HG03469 (cell line): ENCODE data around the gene ANKRD11.
"Not testable (repeated sequence)": the region's sequence is repeated elsewhere in the genome, so short reads cannot be mapped to it uniquely, and the experiment has no call there.

Experiments used
- ATAC-seq: cut with Tn5 transposase; IDR thresholded peaks from one replicate; pipeline ENCODE4 v1.9.1; 2021; ENCODE audit warnings: mild to moderate bottlenecking, moderate library complexity, moderate number of reproducible peaks; ENCODE audit not compliant: unreplicated experiment

The ANKRD11 gene

GRCh38 chr16:89370601-89371000 is 119.8 kb downstream of the ANKRD11 start:
- ATAC-seq = no peak

GRCh38 chr16:89370081-89370511 is 120.3 kb downstream of the ANKRD11 start:
- ATAC-seq = no peak

DNA sequence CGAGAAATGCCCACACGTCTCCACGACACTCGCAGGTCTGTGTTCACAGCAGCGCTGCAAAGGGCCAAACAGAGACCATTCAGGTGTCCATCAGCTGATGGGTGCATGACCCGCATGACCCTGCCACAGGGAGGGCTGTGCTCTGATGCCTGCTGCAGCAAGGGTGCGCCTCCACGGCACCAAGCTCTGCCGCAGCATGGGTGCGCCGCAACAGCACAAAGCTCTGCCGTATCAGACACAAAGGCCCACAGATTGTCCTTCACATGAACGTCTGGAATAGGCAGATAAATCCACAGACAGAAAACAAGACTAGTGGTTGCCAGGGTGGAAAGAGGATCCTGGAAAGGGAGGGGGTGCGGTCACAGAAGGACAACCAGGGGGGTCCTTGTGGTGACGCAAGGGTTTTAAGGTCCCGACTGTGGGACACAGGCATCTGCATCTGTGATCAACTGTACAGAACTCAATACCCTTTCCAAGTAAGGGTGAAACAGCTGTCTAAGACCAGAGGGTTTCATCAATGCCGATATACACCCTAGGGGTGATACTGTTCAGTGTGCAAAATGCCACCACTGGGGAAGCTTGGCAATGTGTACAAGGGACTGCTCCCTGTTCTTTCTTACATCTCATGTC is 121.0 kb downstream of the ANKRD11 start:
- ATAC-seq = no peak

- no peak for ATAC-seq
Measured at GRCh38 chr16:89368604-89369249, 121.6 kb downstream of the ANKRD11 start.

GRCh38 chr16:89367538-89367915 is 122.8 kb downstream of the ANKRD11 start:
- ATAC-seq = no peak

GRCh38 chr16:89366561-89367537 is 123.5 kb downstream of the ANKRD11 start:
- no peak for ATAC-seq

DNA sequence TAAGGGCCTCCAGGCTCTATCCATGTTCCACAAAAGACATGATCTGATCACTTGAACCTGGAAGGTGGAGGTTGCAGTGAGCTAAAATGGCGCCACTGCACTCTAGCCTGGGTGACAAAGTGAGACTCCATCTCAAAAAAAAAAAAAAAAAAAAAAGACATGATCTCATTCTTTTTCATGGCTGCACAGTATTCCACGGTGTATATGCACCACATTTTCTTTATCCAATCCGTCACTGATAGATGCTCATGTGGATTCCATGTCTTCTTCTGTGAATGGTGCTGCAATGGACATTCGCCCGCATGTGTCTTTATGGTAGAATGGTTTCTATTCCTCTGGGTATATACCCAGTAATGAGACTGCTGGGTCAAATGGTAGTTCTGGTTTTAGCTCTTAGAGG is 124.4 kb downstream of the ANKRD11 start:
- no peak for ATAC-seq

DNA sequence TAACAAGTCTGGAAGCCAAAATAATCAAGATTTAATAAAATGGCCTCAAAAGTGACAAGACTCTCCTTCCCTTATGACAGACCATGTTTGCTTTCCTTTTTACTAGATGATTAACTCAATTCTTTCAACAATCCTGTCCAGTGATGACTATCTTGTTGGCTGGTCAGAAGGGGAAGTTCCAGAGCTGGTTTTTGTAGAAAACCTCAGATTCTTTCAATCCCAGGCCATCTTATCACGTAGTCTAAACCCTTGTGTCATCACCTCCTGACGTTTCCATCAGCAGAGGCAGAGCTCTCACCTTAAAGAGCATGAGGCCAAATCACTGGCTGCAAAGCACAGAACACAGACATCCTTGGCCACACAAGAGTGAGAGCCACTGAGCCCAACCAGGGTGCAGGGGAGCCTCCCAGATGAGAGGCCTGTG is 125.3 kb downstream of the ANKRD11 start:
- ATAC-seq = no peak

- ATAC-seq = no peak
Measured at GRCh38 chr16:89364606-89365005, 125.8 kb downstream of the ANKRD11 start.

DNA sequence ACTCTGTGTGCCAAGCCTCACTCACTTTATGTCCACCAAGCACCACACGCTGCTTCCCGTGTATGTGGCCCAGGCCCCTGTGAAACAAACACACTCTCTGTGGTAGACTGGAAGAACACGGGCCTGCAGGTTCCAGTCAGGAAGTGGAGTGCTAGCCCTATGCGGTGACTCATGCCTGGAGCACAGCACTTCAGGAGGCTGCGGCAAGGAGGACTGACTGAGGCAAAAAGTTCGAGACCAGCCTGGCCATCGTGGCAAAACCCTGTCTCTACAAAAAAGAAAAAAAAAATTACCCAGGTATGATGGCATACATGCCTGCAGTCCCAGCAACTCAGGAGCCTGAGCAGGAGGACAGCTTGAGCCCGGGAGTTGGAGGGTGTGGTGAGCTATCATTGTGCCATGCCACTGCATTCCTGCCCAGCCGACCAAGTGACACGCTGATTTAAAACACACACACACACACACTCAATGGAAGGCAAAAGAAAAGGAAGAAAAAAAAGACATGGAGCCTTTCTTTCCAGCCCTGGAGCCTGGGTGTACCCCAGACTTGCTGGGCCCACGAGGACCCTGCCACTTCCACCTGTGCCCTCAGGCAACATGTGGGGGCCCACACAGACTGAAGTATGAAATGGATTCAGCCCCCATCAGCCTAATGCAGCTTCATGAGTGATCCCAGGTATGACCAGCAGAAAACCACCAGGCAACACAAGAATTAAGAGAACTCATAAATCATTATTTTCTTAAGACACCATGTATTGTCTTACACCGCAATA is 126.6 kb downstream of the ANKRD11 start:
- no peak for ATAC-seq

GRCh38 chr16:89362540-89363223 is 127.7 kb downstream of the ANKRD11 start:
- not testable (repeated sequence) for ATAC-seq

DNA sequence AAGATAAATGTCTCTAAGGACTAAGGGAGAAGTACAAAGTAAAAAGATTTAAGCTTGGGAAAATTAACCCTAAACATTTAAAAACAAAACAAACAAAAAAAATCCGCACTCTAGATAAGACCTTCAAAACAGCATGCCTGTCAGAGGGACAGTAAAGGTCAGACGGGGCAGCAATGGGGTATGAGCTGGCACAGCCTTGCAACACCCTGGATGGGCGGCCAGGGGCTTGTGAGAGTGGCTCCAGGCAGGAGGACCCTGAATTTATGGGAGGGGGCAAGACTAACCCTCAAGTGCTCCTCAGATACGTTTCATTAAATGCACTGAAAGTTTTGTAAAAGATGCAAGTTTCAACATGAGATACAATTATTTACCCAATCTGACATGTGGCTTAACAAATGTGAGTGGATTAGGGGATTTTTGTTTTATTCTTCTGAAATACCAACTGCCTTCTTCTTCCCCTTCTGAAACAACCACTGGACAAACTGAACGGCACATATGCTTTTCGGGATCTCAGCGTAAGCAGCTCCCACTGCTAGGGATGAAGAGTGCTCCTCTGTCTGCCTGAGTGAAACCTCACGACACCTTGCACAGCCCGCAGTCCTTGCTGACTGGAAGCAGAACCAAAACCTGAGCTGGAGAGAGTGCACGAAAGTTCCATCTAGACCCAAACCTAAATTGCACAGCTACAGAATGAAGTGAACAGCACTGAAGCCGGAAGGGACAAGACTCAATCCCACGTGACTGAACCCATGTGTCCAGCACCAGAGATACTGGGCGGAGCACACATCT is 128.4 kb downstream of the ANKRD11 start:
- peak; percentile 41 for ATAC-seq

- no peak for ATAC-seq
Measured at GRCh38 chr16:89360760-89361435, 129.5 kb downstream of the ANKRD11 start.

DNA sequence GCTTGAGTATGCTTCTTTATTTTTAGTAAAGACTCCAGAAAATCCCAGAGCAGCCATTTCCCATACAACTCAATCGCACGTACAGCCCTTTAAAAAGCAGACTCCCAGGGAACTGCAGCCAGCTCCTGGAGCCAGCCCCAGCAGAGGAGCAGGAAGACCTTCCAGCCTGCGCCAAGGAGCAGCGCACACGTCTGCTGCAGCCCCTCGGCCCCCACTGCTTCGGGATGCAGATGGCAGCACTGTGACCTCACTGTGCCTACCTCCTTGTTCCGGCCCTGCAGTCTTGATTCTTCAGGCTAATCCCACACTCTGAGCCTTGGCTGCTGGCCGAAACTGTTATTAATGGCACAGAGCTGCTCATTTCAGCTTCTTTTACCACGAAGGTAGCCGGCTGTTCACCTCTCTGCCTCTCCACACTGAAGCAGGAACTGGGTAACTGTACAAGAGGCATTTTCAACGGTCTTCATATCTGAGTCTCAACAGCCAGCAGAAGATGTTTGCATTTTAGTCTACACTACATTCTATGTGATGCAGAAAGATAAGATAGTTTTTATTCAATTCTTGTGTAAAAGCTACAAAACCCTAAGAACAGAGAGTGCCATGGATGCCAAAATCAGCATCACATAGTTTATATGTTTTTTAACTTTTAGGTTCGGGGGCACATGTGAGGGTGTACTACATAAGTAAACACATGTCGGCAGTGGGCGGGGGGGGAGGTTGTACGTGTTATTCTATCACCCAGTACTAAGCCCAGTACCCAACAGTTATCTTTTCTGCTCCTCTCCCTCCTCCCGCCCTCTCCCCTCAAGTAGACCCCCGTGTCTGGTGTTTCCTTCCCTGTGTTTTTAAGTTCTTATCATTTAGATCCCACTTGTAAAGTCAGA is 130.9 kb downstream of the ANKRD11 start:
- no peak for ATAC-seq

DNA sequence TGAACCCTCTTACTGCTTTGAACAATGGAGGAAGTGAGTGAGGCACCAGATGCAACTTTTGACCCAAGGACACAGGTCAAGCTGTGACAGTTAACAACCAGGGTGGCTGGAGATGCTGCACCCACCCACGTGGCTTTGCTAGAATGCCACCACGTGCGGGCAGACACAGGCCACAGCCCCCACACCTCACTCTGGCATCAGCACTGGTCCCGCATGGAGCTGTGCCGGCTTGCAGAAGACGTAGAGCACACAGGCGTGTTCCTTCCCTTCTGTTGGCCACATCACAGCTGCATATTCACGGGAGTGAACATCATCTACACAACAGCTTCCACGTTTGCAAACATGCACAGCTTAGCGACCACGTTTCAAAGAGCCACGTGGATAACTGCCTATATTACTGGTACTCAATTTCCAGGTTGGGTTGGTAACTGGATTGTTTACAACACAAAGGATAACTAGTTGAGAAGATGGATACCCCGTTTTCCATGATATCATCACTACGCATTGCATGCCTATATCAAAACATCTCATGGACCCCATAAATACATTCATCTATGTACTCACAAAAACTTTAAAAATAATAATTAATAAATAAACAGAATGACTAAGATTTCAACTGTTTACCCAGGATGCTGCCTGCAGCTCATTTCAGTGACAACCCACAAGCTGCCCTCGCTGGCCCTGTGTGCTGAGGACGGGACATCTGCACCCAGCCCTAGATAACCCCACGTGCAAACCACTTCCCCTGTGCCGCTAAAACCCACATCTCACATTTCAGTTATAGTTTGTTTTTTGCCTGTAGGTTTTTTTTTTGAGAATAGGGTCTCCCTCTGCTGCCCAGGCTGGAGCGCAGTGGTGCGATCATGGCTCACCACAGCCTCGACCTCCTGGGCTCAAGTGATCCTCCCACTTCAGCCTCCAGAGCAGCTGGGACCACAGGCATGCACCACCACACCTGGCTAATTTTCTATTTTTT is 132.0 kb downstream of the ANKRD11 start:
- ATAC-seq = no peak

DNA sequence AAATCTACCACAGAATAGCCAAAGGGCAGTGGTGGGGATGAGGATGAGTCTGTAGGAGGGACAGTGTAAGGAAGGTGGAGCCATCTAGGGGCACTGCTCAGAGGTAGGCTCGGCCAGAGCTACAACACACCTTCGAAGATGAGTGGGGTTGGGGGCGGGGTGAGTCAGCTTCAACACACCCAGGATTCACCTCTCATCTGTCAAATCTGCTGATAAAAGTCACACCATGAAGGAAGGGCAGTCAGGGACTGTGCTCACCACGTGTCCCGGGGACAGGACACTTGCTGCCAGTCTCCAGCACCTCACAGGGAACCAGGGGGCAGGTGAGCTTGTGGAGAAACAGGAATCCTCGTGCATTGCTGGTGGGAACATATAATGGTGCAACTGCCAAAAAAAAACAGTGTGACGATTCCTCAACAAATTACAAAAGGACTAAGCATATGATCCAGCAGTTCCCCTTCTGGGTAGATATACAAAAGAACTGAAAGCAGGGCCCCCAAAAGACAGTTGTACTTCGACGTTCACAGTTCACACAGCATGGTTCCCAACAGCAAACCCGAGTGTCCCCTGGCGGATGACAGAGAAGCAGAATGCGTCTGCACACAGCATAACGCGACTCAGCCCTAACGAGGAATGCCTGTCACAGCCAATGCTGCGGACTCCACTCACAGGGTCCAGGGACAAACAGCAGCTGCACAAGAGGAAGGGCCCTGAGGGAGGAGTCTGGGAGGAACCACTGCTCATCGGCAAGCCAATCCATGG is 133.1 kb downstream of the ANKRD11 start:
- no peak for ATAC-seq
